DLD1 (cell line): ENCODE data around the gene EZH1.

Source experiments
- in situ Hi-C: cut with HindIII; loops from 2 replicates; pipeline ENCODE4 v1.10.0; 2017; ENCODE audit warnings: low sequenced_read_pairs

Gene EZH1

DNA sequence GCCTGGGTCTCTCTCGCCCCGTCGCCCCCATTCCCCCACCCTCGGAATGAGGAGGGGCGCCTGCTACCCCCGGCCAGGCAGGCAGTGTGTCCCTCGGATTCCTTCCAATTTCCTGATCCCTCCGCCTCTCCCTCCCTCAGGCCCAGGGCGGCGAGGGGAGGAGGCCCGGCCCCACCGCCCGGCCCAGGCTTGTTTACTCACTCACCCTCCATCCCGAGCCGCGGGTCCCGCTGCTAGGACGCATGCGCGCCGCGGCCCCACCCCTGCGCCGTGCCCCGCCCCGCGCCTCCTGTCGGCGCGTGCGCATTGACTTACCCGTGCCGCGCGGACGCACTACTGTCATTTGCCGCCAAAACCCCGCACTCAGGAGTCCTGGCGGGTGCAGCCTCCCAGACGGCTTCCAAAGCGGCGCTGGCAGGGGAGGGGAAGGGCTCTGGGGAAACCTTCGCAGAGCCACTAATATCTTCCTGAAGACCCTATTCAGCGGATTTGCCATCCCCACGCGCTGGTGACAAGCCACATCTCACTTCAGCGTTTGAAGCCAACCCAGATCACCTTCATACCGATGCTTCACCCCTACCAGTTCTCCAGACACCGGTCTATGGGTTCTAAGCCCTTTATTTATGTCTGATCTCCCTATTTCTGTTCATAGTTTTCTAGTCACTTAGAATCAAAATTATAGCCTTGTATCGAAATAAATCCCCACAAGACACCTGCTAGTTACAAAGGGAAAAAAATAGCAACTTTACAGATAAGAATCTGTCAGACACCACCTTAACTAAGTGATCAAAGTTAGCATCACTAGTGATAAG is at the start of gene EZH1:
TSS of gene EZH1 (minus strand) at position 235 of the 812 bp plus-strand sequence. CDS start 16,099 bp downstream, outside the sequence.
- in situ Hi-C loops: no loop called here

DNA sequence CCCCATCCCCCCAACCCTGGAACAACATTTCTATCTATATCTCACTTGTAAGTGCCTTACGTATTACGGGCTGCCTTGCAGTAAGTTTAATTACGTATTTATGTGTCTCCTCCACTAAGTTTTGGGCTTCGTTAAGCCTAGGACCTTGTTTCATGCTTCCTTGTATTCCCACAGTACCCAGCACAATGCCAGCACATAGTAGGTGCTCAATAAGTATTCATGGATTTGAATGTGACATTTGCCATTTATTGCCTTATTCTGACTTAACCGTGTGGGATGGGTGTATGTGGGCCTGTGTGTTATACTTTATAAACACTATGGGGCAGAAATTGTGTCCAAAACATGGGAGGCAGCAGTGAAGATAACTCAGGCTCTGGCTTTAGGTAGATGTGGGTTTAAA is 47.7 kb upstream of the EZH1 start:
- in situ Hi-C loops: no loop called here

DNA sequence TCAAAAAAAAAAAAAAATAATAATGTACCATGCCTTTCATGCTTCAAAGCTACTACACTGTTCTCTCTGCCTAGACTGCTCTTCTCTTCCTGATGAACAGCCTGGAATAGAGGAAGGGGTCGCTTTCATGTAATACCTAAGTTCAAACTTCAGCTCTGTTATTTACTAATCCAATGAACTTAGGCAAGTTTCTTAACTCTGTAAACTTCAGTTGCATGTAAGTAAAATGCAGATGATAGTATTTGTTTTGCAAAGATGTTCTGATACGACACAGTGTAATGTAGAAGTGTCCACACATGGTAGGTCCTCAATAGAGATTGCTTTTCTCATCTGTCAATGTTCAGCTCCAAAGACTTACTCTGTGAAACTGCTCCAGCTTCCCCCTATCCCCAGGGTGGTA is 47.1 kb upstream of the EZH1 start:
- in situ Hi-C loops: no loop called here

- in situ Hi-C loops: no loop called here
These were observed 42.4 kb upstream of the EZH1 start for GRCh38 chr17:42787266-42787665.

GRCh38 chr17:42784811-42785592 is 40.2 kb upstream of the EZH1 start:
- in situ Hi-C loops: no loop called here

DNA sequence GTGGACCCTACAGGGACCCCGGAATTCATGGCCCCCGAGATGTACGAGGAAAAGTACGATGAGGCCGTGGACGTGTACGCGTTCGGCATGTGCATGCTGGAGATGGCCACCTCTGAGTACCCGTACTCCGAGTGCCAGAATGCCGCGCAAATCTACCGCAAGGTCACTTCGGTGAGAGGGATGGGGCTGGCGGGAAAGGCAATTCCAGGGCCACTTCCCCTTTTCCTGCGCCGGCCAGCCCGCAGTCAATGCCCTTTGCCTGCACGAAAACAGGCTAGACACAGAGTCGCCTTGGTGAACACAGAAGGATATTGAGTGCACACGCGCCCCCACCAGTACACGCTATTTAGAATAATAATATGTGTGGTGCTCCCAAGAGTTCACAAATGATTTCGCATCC is 39.6 kb upstream of the EZH1 start:
- in situ Hi-C loops: no loop called here

GRCh38 chr17:42783791-42784138 is 38.9 kb upstream of the EZH1 start:
- in situ Hi-C loops: no loop called here

- in situ Hi-C loops: no loop called here
These were observed 38.4 kb upstream of the EZH1 start for GRCh38 chr17:42783062-42783790.

DNA sequence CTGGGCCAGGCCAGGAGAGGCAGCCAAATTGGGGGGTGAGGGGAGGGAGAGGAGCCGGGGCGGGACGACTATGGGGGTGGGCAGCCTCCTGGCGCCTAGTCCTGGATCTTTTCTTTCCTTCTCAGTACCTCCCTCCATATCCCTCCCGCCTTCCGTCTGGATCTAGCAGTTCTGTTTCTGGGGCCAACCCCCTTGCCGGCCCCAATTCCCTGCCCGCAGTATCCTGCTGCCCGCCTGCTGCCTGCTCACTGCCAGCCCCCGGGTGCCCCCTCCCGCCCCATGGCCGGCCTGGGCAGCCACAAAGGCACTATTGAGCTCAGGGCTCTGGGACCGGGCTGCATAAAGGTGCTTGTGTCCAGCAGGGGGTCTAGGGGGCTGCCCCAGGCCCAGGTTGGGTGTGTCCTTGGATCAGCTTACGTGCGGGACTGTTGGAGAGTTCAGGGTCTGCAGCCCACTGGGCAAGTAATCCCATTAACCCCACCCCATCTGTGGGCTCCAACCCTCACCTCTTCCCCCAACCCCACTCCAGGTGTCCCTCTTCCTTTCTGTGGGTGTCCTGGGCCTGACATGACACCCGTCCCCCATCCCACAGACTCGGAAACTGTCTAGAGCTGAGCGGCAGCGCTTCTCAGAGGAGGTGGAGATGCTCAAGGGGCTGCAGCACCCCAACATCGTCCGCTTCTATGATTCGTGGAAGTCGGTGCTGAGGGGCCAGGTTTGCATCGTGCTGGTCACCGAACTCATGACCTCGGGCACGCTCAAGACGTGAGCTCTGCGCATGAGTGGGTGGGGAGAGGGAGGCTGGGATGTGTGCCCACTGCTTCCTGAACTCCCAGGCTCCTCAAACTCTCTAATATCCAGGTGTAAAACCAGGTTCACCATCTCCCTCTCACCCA is 37.6 kb upstream of the EZH1 start:
- in situ Hi-C loops: no loop called here

DNA sequence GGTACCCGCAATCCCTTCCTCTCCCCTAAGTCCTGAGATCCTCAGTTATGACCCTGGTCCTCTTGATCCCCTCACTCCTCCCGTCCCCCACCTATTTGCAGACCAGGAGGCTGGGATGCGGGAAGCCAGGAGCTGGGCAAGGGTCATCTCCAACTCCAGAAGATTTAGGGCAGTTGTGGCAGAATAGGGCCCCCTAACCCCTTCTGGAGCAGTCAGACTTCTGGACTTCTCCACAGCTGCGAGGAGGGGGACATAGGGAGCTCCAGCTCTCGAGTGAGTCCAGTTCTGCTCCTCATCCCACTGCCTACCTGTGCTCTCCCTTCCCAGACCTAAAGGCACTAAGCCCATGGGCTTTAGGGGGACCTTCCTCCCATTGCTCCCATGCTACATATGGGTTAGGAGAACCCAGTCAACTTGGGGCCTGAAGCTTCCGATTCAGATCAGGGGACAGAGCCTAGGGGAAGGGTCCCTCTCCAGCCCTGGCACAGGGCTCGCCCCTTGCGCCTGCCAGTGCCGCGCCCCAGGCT is 36.9 kb upstream of the EZH1 start:
- in situ Hi-C loops: no loop called here

DNA sequence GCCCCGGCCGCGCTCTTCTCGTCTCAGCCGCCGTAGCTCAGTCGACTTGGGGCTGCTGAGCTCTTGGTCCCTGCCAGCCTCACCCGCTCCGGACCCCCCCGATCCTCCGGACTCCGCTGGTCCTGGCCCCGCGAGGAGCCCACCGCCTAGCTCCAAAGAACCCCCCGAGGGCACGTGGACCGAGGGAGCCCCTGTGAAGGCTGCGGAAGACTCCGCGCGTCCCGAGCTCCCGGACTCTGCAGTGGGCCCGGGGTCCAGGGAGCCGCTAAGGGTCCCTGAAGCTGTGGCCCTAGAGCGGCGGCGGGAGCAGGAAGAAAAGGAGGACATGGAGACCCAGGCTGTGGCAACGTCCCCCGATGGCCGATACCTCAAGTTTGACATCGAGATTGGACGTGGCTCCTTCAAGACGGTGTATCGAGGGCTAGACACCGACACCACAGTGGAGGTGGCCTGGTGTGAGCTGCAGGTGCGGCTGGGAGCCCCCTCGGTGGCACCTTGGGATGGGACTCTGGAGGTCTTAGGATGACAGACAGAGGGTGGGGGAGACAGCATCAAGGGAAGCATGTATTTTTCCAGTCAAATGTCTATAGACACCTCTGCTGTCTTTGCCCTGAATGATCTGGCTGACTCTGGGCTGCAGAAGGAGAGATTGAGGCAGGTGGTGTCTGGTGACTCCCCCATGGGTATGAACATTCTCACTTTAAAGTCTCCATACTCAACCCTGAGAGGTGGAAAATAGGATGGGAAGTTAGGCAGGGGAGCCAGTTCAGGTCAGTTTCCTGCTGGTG is 36.2 kb upstream of the EZH1 start:
- in situ Hi-C loops: no loop called here

- in situ Hi-C loops: loop anchor here (10.0 kb wide), 1 partner anchor 175 kb away; the partner anchor contains the start of genes RETREG3 and TUBG1
These were observed 35.4 kb upstream of the EZH1 start, which contains the start of gene WNK4 for GRCh38 chr17:42779936-42780850. Gene WNK4 (plus strand): TSS chr17:42780610. CDS start chr17:42780699, 89 bp downstream.

- in situ Hi-C loops: loop anchor here (10.0 kb wide), 1 partner anchor 175 kb away; the partner anchor contains the start of genes RETREG3 and TUBG1
These were observed 34.6 kb upstream of the EZH1 start for GRCh38 chr17:42779304-42779935.

GRCh38 chr17:42778570-42778969 is 33.7 kb upstream of the EZH1 start:
- in situ Hi-C loops: loop anchor here (10.0 kb wide), 1 partner anchor 174 kb away; the partner anchor contains the start of genes RETREG3 and TUBG1

GRCh38 chr17:42775534-42776098 is 30.8 kb upstream of the EZH1 start:
- in situ Hi-C loops: loop anchor here (10.0 kb wide), 1 partner anchor 171 kb away; the partner anchor contains the start of genes RETREG3 and TUBG1

DNA sequence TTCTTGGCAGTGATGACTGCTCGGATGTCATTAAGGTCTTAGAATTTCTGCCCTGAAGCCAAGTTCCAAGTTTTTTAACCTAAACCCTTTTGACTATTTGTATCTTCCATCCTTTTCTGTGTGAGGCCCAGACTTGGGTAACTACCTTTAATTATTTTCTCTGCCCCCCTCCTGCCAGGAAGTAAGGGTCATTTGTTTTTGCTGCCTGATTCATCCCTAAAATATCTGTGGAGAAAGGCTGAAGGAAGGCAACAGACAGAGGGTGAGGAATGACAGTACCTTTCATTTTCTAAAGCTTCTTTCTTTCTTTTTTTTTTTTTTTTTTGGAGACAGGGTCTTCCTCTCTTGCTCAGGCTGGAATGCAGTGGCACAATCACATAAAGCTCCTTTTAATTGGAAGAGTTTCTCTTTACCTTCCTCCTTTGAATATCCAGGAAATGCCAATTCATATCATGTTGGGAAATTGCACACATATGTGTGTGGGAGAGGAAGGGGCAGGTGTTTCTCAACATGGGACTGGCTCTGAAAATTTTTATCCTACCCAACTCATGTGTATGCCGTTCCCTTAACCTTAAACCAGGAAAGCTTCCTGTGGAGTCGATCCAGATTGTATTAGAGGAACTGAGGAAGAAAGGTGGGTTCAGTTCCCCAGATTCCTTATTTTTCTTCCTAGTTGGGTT is 29.4 kb upstream of the EZH1 start:
- in situ Hi-C loops: loop anchor here (10.0 kb wide), 1 partner anchor 169 kb away; the partner anchor contains the start of genes RETREG3 and TUBG1
